Neural progenitor cell (in vitro differentiated cells): ENCODE data around the gene MUC6.

Experiments
- EZH2phosphoT487 ChIP-seq: fragments of 200-600 bp; sonication (generic); IDR thresholded peaks from 2 replicates; pipeline ENCODE4 v1.6.1; 2017; ENCODE audit warnings: antibody characterized with exemption
- TF ChIP-seq, protein P1 (sequence below): fragments of 200-600 bp; sonication (generic); IDR thresholded peaks from 2 replicates; pipeline ENCODE4 v1.5.1; 2017; ENCODE audit warnings: antibody characterized with exemption, mild to moderate bottlenecking

DNA sequence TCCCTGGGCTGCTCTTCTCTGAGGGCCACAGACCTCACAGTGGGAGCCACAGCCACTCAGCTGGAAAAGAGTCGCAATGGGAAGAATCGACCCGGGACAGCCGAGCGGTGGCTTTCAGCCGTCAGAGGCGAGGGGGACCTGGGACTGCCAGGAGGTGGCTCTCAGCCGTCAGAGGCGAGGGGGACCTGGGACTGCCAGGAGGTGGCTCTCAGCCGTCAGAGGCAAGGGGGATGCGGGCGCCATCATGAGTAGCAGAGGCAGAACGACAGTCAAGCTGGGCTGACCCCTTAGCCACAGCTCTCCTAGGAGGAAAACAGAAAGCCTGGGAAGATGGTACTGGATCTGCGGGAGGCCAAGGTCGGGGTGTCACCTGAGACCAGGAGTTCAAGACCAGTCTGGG, 23.2 kb upstream of the MUC6 start:
- TF ChIP-seq, protein P1, sequence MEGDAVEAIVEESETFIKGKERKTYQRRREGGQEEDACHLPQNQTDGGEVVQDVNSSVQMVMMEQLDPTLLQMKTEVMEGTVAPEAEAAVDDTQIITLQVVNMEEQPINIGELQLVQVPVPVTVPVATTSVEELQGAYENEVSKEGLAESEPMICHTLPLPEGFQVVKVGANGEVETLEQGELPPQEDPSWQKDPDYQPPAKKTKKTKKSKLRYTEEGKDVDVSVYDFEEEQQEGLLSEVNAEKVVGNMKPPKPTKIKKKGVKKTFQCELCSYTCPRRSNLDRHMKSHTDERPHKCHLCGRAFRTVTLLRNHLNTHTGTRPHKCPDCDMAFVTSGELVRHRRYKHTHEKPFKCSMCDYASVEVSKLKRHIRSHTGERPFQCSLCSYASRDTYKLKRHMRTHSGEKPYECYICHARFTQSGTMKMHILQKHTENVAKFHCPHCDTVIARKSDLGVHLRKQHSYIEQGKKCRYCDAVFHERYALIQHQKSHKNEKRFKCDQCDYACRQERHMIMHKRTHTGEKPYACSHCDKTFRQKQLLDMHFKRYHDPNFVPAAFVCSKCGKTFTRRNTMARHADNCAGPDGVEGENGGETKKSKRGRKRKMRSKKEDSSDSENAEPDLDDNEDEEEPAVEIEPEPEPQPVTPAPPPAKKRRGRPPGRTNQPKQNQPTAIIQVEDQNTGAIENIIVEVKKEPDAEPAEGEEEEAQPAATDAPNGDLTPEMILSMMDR = no peak
- TF ChIP-seq EZH2phosphoT487 = no peak
